Thymus (tissue), 11 donors: ENCODE results near the gene ZP3. TPM values are rescaled to one million over a fixed set of nuclear protein-coding genes. Genes with fewer than 3 reads are reported as not detected.
"Not testable (repeated sequence)": the region's sequence is repeated elsewhere in the genome, so short reads cannot be mapped to it uniquely, and the experiment has no call there.

Source experiments
- DNase-seq, 9 donors: peaks; one replicate each; pipeline ENCODE4 v3.0.0-alpha.2; 2013; ENCODE audit warnings: low spot score in 9 of 9, low read depth in 6 of 9, missing footprints in 1 of 9
- H3K27ac ChIP-seq, 2 donors: one replicate each; pipeline ENCODE4 v1.5.1; 2013; ENCODE audit warnings: control low read depth in 1 of 2, low read depth in 1 of 2, low read length in 1 of 2, mild to moderate bottlenecking in 1 of 2, moderate library complexity in 1 of 2
- H3K27me3 ChIP-seq, 2 donors: one replicate each; pipeline ENCODE4 v1.5.1; 2013; ENCODE audit warnings: low read length in 1 of 2; ENCODE audit not compliant: control insufficient read depth in 2 of 2, insufficient read depth in 1 of 2
- H3K36me3 ChIP-seq, 2 donors: one replicate each; pipeline ENCODE4 v1.5.1; 2013; ENCODE audit warnings: low read length in 1 of 2, mild to moderate bottlenecking in 1 of 2, moderate library complexity in 1 of 2; ENCODE audit not compliant: control insufficient read depth in 2 of 2, insufficient read depth in 2 of 2
- H3K4me1 ChIP-seq, 2 donors: one replicate each; pipeline ENCODE4 v1.5.1; 2013; ENCODE audit warnings: low read length in 2 of 2; ENCODE audit not compliant: control insufficient read depth in 2 of 2, insufficient read depth in 2 of 2
- H3K4me3 ChIP-seq, 2 donors: one replicate each; pipeline ENCODE4 v1.5.1; 2013; ENCODE audit warnings: low read length in 2 of 2, control low read depth in 1 of 2, mild to moderate bottlenecking in 1 of 2
- H3K9me3 ChIP-seq, 2 donors: one replicate each; pipeline ENCODE4 v1.5.1; 2013; ENCODE audit warnings: low read length in 1 of 2, mild to moderate bottlenecking in 1 of 2; ENCODE audit not compliant: control insufficient read depth in 2 of 2, insufficient read depth in 1 of 2
- WGBS: extraction: QIAGEN DNeasy Blood & Tissue Kit; methylation state at CpG from one replicate; pipeline ENCODE4 v1.1.7; 2013; 5-methylcytosine and 5-hydroxymethylcytosine counted together
- polyA plus RNA-seq: library from polyadenylated mRNA; stranded (reverse); fragments of 200-250 nt; gene quantifications from one replicate; pipeline ENCODE4 v1.2.3, GENCODE V29; 2013
- total RNA-seq: library from RNA; stranded (reverse); fragments of 120-200 nt; gene quantifications from one replicate; pipeline ENCODE4 v1.2.4, GENCODE V29; 2013
- donor health status: healthy.

ZP3 gene
- total and polyA plus RNA-seq, 2 donors: 1.6 to 2.3 TPM

DNA sequence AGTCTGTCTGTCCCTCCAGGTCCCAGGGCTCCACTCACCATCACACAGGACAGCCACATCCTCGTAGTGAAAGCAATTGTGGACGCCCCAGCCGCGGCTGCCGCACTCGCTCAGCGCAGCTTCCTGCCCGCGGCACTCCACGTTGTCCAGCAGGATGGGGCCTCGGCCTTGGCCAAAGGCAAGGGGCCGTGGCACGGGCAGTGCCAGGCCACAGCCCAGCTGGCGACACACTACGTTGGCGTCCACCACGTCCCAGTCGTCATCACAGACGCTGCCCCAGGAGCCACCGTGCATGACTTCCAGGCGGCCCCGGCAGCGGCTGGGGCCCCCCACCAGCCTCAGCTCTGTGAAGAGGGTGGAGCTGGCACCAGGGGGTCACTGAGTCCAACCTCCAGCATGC lies 24.5 kb upstream of the ZP3 start:
- no peak overlapping the region for H3K4me3 ChIP-seq
- no peak for DNase-seq
- H3K9me3 ChIP-seq: peaks cover 0 to 4% of the 10 kb centered on the region in 2 donors
- no peaks in the 10 kb centered on the region for H3K36me3 ChIP-seq
- peaks cover 0 to 5% of the 10 kb centered on the region in 2 donors for H3K27me3 ChIP-seq
- 98% methylated on average over 23 of the region's 23 CpGs for WGBS
- peaks cover 8 to 10% of the 10 kb centered on the region in 2 donors for H3K4me1 ChIP-seq
- no peak overlapping the region for H3K27ac ChIP-seq

DNA sequence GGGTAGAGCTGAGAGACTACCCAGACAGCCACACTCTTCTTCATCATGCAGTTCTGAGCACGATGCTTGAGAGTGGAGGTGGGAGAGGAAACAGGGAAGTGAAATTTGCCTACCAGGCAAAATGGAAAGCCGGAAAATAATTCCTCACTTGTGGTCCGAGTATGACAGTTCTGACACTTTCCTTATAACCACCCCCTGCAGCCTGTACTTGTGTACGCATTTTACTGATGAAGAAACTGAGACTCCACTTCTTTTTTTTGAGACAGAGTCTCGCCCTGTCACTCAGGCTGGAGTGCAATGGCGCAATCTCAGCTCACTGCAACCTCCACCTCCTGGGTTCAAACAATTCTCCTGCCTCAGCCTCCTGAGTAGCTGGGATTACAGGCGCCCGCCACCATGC lies 21.7 kb upstream of the ZP3 start:
- H3K36me3 ChIP-seq, H3K4me3 ChIP-seq, H3K9me3 ChIP-seq, H3K4me1 ChIP-seq, H3K27ac ChIP-seq, DNase-seq, H3K27me3 ChIP-seq: not testable (repeated sequence)
- WGBS: 94% methylated on average over 8 of the region's 8 CpGs

DNA sequence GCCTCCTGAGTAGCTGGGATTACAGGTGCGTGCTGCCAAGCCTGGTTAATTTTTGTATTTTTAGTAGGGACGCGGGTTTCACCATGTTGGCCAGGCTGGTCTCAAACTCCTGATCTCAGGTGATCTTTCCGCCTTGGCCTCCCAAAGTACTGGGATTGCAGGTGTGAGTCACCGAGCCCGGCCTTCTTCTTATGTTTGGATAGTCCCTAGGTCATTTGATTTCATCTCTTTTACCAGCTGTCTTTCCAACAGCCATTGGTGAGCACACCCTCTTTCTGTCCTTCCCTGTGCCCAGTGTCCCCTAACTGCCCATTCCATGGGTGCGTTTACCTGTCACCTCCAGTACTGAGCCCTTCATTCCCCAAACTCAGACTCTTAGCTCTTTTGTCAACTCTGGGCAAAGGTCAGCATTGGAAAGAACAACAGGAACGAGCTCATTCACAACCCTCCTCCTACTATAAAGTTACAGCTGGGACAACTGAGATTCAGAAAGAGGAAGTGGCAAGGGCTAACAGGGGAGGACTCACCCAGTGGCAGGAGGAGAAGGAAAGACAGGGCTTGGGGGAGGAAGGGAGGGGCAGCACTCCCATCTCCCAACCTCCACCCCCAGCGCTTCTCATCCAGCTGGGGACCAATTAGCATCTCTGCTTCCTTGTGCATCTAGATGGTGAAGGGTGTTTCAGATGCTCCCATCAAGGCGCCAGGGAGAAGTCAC lies 20.8 kb upstream of the ZP3 start:
- Histone ChIP-seq H3K36me3 (no peaks in the 10 kb centered on the region), H3K27ac (no peak overlapping the region), H3K27me3 (no peaks in the 10 kb centered on the region), H3K4me3 (no peak overlapping the region), H3K9me3 (no peaks in the 10 kb centered on the region), H3K4me1 (no peaks in the 10 kb centered on the region)
- 80% methylated on average over 10 of the region's 10 CpGs for WGBS
- no peak for DNase-seq

DNA sequence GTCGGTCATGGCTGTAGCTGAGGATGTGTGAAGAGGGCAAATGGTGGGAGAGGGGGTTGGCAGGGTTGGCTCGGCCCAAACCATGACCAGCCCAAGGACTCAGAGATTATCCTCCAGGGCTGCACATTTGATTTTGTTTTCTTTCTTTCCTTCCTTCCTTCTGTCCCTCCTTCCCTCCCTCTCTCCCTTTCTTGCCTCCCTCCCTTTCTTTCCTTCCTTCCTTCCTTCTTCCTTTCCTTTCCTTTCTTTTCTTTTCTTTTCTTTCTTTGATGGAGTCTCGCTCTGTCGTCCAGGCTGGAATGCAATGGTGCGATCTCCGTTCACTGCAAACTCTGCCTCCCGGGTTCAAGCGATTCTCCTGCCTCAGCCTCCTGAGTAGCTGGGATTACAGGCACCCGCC lies 19.0 kb upstream of the ZP3 start:
- Histone ChIP-seq H3K27ac (no peak overlapping the region), H3K9me3 (no peaks in the 10 kb centered on the region), H3K27me3 (no peaks in the 10 kb centered on the region), H3K36me3 (no peaks in the 10 kb centered on the region), H3K4me1 (no peaks in the 10 kb centered on the region), H3K4me3 (no peak overlapping the region)
- 95% methylated on average over 9 of the region's 9 CpGs for WGBS
- no peak for DNase-seq

DNA sequence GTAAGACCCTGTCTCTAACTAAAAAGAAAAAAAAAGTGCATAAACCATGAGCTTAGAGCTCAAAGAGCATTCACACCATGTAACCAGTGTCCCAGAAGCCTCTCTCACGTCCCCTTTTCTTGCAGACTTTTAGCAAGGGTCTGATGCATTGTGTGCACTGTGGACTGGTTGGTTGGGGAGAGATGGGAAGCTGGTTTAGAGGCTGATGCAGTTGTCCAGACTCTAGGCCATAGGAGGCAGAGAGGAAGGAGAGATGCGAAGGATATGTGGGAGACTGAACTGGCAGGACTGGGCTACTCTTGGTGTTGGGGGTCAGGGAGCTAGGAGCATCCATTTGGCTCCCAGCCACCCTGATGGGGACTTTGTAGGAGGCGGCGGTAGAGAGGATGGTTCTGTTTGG lies 17.0 kb upstream of the ZP3 start:
- 94% methylated on average over 4 of the region's 4 CpGs for WGBS
- no peak for DNase-seq

DNA sequence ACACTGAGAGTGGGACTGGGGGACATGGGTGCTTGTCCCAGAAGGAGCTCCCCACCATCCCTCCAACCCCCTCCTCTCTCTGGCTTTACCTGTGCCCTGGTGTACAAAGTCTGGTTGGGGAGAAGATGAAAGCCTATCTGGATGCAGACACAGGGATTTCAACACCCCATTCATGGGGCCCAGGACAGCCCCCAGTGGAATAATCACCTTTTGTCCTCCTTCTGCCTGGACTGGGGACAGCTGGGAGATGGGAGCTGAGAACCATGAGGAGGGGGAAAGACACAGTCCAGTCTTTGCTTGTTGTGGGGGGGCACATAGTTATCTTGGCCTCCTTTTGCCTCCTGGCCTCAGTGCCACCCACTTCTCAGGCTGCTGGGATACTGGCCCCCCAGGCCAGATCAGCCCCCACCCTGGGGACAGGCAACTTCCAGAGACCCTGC lies 16.6 kb upstream of the ZP3 start:
- no peak overlapping the region for H3K4me3 ChIP-seq
- no peaks in the 10 kb centered on the region for H3K9me3 ChIP-seq
- DNase-seq: no peak
- no peaks in the 10 kb centered on the region for H3K4me1 ChIP-seq
- no peak overlapping the region for H3K27ac ChIP-seq
- no peaks in the 10 kb centered on the region for H3K27me3 ChIP-seq
- no peaks in the 10 kb centered on the region for H3K36me3 ChIP-seq

More for the DNA sequence above, 17.0 kb upstream of the ZP3 start:
- H3K9me3 ChIP-seq: no peaks in the 10 kb centered on the region
- H3K4me3 ChIP-seq: no peak overlapping the region
- no peaks in the 10 kb centered on the region for H3K27me3 ChIP-seq
- no peaks in the 10 kb centered on the region for H3K36me3 ChIP-seq
- no peaks in the 10 kb centered on the region for H3K4me1 ChIP-seq
- no peak overlapping the region for H3K27ac ChIP-seq

DNA sequence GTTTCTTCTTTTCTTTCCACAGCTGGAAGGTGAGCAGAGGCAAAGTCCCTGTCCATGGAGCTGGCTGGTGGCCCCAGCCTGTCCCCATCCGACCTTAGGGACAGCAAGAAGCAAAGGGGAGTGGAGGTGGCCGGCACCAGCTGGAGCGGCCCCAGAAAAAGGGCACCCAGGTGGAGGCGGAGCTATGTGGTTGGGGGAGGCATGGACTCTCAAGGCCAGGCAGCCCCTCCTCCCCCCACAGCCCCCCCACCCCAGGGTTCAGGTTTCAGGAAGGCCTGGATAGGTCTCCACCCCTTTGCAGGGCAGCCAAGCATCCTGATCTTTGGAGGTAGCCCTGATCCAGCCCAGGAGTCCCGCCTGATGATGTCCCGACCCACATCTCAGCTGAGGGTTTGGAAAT lies 15.2 kb upstream of the ZP3 start, which contains the start of gene SSC4D:
TSS of gene SSC4D (minus strand) at position 161 of the 400 bp plus-strand sequence. CDS start 5,258 bp downstream, outside the sequence.
- WGBS: 88% methylated on average over 6 of the region's 6 CpGs
- no peak for DNase-seq
- Histone ChIP-seq H3K4me1 (no peaks in the 10 kb centered on the region), H3K27ac (no peak within 1 kb of the TSS), H3K27me3 (no peaks in the 10 kb centered on the region), H3K36me3 (no peaks in the 10 kb centered on the region), H3K9me3 (no peaks in the 10 kb centered on the region), H3K4me3 (no peak within 1 kb of the TSS)

DNA sequence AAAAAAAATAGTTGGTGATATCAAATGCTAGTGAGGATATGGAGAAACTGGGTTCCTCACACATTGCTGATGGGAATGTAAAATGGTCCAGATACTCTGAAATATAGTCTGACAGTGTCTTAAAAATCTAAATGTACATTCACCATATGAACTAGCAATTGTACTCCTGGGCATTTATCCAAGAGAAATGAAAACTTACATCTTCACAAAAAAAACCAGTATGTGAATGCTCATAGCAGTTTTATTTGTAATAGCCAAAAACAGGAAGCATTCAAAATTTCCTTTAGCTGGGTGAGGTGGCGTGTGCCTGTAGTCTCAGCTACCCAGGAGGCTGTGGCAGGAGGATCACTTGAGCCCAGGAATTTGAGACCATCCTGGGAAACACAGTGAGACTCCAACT lies 13.1 kb upstream of the ZP3 start:
- DNase-seq: no peak
- Histone ChIP-seq H3K4me3 (no peak overlapping the region), H3K27me3 (no peaks in the 10 kb centered on the region), H3K36me3 (no peaks in the 10 kb centered on the region), H3K27ac (no peak overlapping the region), H3K9me3 (no peaks in the 10 kb centered on the region), H3K4me1 (no peaks in the 10 kb centered on the region)
- 84% methylated on average over 1 of the region's 1 CpG for WGBS

DNA sequence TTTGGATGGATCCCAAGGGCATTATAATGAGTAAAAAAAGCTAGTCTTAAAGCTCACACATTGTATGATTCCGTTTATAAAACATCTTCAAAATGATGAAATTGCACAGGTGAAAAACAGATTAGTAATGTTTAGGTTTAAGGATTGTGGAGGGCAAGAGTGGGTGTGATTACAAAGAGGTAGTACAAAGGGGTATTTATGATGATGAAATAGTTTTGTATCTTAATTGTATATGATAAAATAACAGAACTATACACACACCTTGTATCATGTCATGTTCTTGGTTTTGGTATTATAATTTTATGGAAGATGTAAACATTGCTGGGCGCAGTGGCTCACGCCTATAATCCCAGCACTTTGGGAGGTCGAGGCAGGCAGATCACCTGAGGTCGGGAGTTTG lies 12.5 kb upstream of the ZP3 start:
- H3K4me1 ChIP-seq: no peaks in the 10 kb centered on the region
- no peaks in the 10 kb centered on the region for H3K9me3 ChIP-seq
- no peak for DNase-seq
- 95% methylated on average over 5 of the region's 5 CpGs for WGBS
- no peaks in the 10 kb centered on the region for H3K36me3 ChIP-seq
- H3K27ac ChIP-seq: no peak overlapping the region
- H3K4me3 ChIP-seq: no peak overlapping the region
- no peaks in the 10 kb centered on the region for H3K27me3 ChIP-seq
